Endothelial cell of hepatic sinusoid (primary cell): Measurements from ENCODE around the gene HSPA12B.

Source experiments
- in situ Hi-C: cut with HindIII; loops from 2 replicates; pipeline ENCODE4 v1.10.0; 2017; ENCODE audit warnings: low sequenced_read_pairs

HSPA12B gene

DNA sequence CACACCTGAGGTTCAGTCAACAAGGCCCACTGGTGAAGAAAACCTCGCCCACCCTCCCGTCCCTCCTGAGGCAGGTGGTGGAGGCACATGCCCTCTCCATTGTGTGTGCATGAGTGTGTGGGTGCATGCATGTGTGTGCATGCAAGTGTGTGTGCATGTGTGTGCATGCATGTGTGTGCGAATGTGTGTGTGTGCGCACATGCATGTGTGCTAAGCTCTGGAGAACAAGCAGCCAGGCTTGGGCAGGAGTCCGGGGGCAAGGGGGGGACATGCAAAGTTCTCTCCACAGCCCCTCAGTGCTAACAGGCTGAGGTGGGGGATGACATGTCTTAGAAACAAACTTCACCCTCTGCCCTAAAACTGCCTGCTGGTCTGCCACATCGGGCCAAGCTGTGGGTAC lies 3.1 kb upstream of the HSPA12B start:
- in situ Hi-C loops: no loop called here

DNA sequence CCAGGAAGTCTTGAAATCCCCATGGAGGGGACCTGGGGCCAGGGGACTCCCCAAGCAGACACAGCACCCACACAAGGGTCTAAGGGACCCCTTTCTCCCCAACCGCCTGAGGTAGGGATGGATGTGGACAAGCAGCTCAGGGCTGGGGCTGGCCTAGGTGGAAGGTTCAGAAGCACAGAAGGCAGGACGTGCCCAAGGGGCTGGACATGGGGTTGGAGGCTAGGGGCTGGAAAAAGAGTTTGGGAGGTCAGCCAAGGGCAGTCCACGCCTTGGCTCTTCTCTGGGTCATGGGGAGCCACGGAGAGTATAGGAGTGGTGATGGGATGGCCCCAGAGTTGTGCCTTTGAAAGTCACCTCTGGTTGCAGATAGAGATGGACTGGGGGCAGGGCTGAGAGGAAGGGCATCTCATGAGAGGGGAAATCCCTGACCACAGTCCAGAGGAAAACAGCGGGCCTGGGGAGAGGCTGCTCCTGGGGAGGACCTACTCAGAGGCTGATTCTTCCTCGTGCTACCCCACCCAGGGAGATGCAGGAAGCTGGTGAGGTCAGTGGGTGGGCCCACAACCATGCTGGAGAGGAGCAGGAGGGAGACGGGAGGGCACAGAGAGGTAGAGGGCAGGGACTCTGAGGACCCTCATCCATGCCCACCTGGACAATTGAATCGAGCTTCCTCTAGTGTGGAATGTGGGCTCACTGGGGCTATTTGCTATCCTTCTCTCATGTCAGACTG lies 2.5 kb upstream of the HSPA12B start:
- in situ Hi-C loops: loop anchor here (10.0 kb wide), 1 partner anchor 355 kb away; no protein-coding TSS in a partner anchor

DNA sequence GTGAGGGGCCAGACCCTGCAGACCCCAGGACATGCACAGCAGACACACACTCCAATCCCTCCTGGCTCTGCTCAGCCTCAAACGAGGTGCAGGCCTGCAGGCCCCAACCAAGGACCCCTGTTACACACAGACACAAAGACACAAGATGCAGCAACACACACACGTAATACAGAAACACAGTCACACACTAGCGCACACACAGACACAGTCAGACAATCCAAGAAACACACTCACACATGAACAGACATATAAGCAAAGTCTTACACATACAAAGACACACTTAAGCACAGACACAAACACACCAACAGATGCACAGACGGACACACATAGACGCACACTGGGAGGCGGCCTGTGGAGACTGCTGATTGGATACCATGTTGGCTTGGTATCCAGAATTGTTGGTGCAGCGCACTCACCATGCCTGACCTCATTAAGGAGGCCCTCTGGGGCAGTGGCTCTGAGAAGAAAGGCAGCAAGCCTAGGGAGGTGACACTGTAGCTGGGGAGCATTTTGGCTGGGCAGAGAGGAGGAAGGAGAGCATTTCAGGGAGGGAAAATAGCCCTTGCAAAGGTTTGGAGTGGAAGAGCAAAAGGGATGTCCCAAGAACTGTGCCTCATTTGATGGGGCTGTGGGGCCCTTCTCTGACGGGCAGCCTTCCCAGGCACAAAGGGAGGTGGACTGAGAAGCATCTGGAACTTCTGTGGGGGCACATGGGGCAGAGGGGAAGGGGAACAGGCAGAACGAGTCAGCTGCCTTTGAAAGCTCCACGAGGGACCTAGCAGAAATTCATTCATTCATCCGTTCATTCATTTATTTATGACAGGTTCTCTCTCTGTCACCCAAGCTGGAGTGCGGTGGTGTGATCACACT lies 1.4 kb upstream of the HSPA12B start:
- in situ Hi-C loops: loop anchor here (10.0 kb wide), 1 partner anchor 354 kb away; no protein-coding TSS in a partner anchor

DNA sequence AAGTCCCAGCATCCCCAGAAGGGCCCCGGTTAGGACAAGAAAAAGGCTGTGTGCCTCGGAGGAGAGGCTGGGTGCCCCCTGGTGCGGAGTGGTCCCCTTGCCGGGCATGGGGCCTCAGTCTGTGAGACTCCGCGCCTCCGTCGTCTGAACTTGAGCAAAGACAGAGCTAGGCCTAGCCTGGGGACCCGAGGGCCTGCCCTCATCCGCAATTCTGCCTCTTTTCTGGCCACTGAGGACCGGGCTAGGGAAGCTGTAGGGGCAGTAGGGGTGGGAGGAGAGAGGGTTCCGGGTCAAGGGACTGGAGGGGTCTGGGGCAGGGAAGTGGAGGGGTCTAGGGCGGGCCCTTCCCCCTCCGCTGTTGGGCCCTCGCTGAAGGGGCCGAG lies 550 bp upstream of the HSPA12B start:
- in situ Hi-C loops: loop anchor here (10.0 kb wide), 1 partner anchor 353 kb away; no protein-coding TSS in a partner anchor

DNA sequence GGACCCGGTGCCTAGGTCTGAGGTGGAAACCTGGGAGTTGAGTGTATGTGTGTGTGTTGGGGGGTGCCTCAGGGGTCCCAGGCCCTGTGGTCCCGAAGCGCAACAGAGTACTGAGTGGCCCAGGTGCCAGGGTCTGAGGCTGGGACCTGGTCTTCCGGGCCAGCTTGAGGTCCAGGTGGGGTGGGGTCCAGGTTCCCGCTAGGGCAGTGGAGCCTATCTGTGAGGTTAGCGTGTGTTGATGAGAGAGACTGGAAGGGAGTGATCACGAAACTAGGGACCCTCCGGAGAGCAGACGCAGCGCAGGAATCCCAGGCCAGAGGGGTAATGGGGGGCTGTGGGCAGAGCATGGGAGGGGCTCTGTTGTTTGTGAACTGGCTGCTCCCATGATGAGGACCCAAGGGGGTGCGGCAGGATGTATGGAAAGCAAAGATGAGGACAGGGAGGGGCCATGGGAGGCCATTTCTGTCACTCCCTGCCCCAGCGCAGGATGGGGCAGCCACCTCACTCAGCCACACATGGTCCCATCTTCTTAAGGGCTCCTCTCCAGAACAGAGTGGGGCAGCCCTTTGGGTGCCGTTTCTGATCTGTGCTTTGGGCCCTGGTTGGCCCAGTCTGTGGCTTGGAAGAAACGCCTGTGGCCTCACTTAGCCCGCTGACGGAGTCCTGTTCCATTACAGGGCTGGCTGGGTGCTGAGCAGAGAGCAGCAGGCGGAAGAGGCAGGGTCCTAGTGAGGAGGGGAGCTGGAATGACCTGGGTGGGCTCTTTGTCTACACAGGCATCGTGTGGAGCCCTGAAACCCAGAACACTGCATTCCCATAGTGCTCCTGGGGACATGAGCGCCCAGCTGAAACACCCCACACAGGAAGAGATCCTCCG lies 872 bp downstream of the HSPA12B start:
- in situ Hi-C loops: loop anchor here (10.0 kb wide), 1 partner anchor 351 kb away; no protein-coding TSS in a partner anchor

DNA sequence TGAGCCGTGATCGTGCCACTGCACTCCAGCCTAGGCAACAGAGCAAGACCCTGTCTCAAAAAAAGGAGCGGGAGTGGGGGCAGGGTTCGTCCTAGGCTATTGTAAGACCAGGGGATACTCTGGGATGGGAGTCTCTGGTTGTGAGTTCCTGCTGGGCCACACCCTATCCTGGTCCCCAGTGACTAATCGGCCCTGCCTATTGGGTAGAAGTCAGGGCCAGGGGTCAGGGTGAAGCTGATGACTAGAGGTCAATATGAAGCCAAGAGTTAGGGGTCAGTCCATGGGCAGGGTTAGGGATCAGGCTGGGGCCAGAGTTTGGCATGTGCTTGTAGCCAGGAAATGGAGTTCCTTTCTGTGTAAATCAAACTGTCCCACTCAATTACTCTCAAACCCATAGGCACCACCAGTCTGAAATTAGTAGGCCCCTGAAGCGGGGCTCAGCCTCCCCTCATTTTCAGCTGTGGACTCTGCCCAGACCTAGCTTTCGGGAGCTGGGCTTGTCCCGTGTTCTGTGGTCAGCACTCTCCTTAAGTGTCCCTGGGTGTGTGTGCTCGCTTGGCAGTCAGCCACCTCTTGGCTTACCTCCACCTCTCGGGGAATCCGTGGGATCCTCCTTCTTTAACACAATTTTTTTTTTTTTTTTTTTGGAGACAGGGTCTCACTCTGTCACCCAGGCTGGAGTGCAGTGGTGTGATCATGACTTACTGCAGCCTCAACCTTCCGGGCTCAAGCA lies 1.8 kb downstream of the HSPA12B start:
- in situ Hi-C loops: loop anchor here (10.0 kb wide), 1 partner anchor 351 kb away; no protein-coding TSS in a partner anchor

DNA sequence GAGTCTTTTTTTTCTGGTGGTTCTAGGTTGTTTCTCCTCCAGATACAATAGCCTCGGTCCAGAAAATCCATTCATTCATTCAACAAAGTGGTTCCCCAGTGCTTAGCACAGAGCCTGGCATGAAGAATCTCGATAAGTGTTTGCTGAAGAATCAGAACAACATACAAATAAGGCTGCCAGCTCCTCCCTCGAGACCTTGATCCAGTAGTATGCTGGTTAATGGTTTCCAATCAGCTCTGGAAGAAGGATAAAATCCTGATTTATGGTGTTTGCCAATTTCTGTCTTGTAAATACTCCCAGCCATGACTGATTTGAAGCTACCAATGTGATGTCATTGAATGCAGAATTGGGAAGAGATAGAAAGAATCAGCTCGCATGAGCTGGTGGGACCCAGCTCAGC lies 3.3 kb downstream of the HSPA12B start:
- in situ Hi-C loops: loop anchor here (5.0 to 10.0 kb wide), 2 partner anchors 53 to 349 kb away; partner anchors contain the start of gene ADAM33

DNA sequence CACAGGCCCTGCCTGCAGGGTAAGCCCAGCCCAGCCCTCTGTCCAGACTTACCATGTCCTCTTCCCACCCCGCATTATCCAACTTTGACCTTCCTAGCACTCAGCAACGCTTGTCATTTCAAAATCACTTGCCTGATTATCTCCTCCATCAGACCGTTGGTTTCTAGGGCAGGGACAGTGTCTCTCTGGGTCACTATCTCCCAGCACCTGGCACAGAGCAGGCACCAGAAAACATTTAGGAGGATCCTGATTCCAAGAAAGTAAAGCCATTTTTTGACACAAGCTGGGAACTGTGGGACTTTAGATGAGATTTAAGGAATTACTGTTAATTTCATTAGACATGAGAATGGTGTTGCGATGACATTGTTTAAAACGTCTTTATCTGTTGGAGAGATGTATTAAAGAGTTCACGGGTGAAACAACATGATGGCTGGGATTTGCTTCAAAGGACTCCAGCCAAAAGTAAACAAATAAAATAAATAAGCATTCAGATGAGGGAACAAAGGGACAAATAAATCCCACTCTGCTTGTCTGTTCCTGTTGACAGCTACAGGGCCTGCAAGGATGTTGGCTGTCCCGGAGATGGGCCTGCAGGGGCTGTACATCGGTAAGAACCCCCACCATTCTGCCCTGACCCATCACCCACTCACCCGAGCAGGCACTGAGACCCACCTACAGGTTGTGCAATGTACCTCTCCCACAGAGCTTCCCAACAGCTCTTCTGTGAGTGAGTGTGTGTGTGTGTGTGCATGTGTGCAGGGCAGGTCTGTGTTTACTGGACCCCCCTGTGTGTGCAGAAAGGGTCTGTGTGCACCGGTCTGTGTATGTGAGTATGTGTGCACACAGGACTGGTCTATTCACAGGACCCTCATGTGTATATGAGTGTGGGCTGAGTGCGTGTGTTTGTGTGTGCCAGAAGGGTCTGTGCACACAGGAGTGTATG lies 5.9 kb downstream of the HSPA12B start:
- in situ Hi-C loops: loop anchor here (5.0 to 10.0 kb wide), 2 partner anchors 56 to 346 kb away; partner anchors contain the start of gene ADAM33

DNA sequence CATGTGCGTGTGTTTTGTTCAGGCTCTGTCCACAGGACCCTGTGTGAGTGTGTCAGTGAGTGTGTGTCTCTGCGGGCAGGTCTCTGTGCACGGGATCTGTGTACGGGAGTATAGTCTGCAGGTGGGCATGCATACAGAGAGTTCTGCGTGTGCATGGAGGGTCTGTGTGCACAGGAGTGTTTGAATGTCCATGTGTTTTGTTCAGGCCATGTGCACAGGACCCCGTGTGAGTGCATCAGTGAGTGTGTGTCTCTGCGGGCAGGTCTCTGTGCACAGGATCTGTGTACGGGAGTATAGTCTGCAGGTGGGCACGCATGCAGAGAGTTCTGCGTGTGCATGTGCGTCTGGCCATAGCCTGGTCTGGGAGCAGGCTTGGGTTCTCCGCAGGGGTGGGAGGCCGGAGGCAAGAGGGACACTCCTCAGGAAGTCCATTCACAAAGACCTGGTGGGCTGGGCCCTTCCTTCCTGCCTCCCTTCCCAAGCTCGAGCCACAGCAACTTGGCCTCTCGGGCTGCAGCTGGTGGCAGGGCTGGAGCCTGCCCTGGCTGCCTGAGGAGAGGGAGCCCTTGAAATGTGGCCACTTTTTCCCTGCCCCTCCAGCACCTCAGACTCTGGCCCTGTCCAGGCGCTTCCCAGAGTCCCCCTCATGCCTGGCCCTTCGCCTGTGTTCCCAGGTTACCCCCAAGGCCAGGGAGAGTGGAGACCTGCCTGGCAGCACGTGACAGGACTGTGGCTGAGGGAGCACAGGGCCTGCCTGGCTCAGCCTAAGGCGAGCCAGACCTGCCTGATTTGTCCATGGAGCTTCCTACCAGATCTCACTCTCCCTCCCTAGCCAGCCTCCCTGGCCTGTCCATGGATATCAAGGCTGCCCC lies 6.8 kb downstream of the HSPA12B start:
- in situ Hi-C loops: loop anchor here (5.0 to 10.0 kb wide), 2 partner anchors 57 to 346 kb away; partner anchors contain the start of gene ADAM33

DNA sequence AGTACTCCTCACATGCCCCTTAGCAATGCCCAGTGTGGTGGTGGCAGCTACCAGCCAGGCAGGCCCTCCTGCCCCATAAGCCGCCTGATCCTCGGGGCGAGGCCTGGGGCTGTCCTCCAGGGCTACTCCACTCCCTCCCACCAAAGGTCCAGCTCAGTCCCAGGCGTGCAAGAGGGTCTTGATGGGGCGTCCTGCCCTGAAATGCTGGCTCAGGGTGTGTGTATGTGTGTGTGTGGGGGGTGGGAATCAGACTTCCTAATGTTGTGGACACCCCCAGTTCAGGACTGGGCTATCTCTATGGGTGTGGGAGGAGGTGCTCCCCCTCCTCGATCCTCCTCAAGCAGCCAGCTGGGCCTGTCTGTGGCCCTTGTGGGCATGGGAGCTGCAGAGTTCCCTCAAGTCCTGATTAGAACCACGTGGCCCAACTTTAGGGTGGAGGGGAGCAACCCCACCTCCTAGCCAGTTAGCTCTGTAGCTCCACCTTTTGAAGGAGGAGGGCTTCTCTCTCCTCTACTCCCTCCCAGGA lies 7.5 kb downstream of the HSPA12B start:
- in situ Hi-C loops: loop anchor here (5.0 to 10.0 kb wide), 2 partner anchors 58 to 345 kb away; partner anchors contain the start of gene ADAM33

DNA sequence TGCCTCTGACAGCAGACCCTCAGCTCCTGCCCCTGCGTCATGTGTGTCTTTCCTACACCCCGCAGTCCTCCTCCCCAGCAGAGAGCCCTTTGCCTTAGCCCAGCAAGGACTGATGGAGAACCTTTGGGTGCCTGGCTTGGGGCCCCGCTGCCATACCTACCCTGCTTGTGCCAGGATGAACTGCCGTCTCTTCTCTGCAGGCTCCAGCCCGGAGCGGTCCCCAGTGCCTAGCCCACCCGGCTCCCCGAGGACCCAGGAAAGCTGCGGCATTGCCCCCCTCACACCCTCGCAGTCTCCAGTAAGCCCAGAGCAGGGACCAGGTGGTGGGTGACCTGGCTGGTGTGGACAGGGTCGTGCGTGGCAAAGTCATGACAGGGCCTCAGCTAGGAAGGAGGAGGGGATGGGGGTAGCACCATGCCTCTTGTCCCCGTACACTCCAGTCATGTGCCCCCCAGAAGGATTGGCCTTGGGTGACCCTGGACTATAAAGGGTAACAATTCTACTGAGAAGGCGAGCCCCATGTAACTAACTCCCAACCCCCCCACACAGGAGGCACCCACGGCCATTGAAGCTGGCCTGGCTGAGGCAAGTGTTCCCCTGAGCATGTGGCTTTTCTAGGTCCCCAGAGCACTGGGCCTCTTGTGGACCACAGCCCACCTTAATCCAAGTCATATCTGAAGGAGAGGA lies 8.3 kb downstream of the HSPA12B start:
- in situ Hi-C loops: no loop called here

DNA sequence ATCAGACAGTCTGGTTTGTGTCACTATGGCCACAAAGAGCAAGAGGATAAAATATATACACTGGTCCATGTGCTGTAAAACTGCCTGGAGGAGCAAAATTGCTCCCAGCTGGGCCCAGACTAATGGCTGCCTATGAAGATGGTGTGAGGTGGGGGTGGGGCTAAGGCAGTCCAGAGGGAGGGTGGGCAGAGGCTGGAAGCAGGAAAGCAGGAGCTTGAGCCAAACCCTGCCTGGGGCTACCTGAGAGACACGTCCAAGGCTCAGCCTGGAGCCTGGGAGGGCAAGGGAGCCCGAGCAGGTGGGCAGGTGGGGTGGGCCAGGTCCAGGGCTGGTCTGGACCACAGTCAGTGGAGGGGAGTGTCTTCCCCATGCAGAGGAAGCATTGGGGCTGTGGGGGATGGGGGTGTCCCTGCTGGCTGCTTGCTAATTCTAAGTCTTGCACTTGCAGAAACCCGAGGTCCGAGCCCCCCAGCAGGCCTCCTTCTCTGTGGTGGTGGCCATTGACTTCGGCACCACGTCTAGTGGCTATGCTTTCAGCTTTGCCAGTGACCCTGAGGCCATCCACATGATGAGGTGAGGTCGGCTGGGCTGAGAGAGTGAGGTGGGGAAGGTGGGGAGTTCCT lies 9.5 kb downstream of the HSPA12B start:
- in situ Hi-C loops: no loop called here

DNA sequence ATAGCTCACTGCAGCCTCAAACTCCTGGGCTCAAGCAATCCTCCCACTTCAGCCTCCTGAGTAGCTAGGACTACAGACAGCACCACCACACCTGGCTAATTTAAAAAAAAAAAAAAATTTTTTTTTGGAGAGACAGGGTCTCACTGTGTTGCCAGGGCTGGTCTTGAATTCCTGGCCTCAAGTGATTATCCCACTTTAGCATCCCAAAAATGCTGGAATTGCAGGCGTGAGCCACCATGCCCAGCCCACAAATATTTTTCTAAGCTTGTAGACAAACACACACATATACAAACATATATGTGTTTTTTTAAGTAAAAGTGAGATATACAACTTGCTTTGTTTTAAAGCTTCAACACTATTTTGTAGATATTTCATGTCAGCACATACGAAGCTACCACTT lies 10.8 kb downstream of the HSPA12B start:
- in situ Hi-C loops: no loop called here

DNA sequence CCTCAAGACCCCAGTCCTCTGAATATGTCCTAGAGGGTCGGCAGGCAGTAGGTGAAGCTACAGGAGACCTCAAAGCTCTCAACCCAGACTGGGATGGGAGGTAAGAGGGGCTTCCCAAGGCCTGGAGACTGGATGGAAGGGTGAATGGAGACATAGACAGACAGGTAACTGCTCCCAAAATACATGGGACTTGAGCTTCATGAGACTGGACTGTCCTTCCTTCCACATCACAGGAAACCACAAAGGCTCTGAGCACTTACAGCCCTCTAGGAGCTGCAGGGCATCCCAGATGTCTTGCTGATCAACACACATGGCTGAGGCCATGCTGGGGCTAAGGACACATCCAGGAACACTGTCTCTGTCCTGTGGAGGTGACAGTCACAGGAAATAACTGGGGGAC lies 11.6 kb downstream of the HSPA12B start:
- in situ Hi-C loops: no loop called here

DNA sequence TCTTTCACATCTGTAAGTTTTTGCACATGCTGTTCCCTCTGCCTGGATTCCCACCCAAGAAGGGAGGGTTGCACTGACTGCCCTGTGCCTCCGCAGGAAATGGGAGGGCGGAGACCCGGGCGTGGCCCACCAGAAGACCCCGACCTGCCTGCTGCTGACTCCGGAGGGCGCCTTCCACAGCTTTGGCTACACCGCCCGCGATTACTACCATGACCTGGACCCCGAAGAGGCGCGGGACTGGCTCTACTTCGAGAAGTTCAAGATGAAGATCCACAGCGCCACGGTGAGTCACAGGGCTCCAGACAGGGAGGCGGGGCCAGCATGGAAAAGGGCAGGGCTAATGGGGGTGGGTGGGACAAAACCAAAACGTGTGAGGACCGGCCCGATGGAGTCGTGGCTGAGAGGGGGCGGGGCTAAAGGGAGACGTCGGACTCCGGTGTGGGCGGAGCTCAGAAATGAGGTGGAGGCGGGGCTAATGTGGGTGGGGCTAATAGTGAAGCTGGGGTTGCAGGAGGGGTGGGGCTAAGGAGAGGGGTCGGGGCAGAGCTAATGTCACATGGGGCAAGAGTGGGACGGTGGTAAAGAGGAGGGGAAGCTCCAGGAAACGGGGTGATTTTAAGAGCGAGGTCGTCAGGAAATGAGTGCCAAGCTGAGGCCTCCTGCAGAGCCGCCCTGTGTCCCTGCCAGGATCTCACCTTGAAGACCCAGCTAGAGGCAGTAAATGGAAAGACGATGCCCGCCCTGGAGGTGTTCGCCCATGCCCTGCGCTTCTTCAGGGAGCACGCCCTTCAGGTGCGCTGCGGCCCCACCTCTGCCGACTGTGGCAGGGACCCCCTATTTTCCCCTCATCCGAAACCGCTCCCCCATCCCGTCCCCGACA lies 12.6 kb downstream of the HSPA12B start:
- in situ Hi-C loops: no loop called here
